ENCODE measurements around the gene MUSTN1. TPM values are rescaled to one million over a fixed set of nuclear protein-coding genes. Genes with fewer than 3 reads are reported as not detected.

The MUSTN1 gene
- total and polyA plus RNA-seq, 3 donors from 2014 or later, result 3.5 to 21.7 (median 3.6) TPM

DNA sequence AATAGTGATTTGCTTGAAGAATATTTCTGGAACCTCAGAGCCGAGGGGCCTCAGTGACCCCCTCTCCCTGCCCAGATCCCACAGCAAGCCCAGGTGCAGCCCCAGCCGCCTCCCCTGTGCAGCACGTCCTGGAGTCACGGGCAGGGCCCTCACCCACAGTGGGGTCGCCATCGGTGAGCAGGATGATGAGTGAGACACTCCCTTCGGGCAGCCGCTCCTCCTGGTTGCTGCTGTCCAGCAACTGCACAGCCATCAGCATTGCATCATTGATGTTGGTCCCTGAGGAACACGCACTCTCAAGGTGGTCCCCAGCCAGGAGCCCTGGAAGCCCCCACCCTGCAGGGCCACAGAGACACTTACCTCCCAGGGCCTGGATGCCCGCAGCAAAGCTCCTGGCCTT, 10.8 kb downstream of the MUSTN1 start:
- H3K27ac ChIP-seq, result no peak overlapping the region
- H3K9me3 ChIP-seq, result no peaks in the 10 kb centered on the region
- no peaks in the 10 kb centered on the region for H3K4me1 ChIP-seq
- H3K4me3 ChIP-seq, result no peak overlapping the region
- intact Hi-C loops (cut with DNase I; ENCODE audit: low total_unique reads), result no loop called here
- TF ChIP-seq, protein P1, sequence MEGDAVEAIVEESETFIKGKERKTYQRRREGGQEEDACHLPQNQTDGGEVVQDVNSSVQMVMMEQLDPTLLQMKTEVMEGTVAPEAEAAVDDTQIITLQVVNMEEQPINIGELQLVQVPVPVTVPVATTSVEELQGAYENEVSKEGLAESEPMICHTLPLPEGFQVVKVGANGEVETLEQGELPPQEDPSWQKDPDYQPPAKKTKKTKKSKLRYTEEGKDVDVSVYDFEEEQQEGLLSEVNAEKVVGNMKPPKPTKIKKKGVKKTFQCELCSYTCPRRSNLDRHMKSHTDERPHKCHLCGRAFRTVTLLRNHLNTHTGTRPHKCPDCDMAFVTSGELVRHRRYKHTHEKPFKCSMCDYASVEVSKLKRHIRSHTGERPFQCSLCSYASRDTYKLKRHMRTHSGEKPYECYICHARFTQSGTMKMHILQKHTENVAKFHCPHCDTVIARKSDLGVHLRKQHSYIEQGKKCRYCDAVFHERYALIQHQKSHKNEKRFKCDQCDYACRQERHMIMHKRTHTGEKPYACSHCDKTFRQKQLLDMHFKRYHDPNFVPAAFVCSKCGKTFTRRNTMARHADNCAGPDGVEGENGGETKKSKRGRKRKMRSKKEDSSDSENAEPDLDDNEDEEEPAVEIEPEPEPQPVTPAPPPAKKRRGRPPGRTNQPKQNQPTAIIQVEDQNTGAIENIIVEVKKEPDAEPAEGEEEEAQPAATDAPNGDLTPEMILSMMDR (IDR thresholded peaks at IDR 0.05), result no peak
- TF ChIP-seq POLR2A (IDR thresholded peaks at IDR 0.05), result no peak
- DNase-seq, result no peak
- H3K36me3 ChIP-seq (ENCODE audit: low read depth, missing control alignments), result no peaks in the 10 kb centered on the region
- WGBS, 2 donors, result 90 to 94% methylated on average over 6 to 9 of the region's 10 CpGs
- H3K27me3 ChIP-seq, result no peaks in the 10 kb centered on the region

DNA sequence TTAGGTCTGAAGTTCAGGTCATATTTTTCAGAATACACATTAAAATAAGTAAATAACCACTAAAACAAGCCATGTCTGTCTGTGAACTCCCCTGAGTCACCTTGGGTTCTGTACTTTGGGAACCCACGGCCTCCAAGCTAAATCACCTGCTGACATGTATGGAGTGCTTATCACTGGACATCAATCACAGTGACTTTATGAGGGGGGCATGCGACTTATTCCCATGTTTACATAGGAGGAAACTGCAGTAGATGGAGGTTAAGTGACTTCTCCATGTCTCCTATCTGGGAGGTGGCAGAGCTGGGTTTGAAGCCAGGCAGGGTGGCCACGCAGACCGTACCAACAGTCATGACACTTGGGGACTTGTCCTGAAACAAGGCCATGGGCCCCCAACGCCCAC, 12.5 kb downstream of the MUSTN1 start:
- no peaks in the 10 kb centered on the region for H3K9me3 ChIP-seq
- no peak overlapping the region for H3K4me3 ChIP-seq
- TF ChIP-seq, protein P1 (IDR thresholded peaks at IDR 0.05), result no peak
- no peak for TF ChIP-seq POLR2A (IDR thresholded peaks at IDR 0.05)
- H3K4me1 ChIP-seq, result no peaks in the 10 kb centered on the region
- no peaks in the 10 kb centered on the region for H3K27me3 ChIP-seq
- 94 to 95% methylated on average over 5 of the region's 5 CpGs for WGBS, 2 donors
- H3K36me3 ChIP-seq (ENCODE audit: low read depth, missing control alignments), result no peaks in the 10 kb centered on the region
- intact Hi-C loops (cut with DNase I; ENCODE audit: low total_unique reads), result no loop called here
- DNase-seq, result no peak
- no peak overlapping the region for H3K27ac ChIP-seq

DNA sequence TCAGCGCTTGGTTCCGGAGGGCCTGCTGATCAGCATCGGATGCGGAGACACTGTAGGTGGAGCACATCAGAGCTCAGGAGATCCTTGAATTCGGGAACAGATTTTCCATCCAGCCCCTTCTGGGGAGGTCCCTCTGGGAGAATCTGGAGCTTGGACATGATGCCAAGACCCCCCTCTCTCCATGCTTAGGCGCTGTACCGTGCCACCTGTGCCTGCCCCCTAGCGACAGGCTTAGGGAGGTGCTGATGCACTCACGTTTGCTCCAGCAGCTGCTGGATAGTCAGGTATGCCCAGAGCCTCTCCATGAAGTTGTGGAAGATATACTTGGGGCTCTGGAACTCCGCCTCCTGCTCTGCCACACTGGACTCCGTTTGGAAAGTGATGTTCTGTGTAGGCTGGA, 14.1 kb downstream of the MUSTN1 start:
- 68 to 72% methylated on average over 11 of the region's 11 CpGs for WGBS, 2 donors
- H3K27me3 ChIP-seq, result no peaks in the 10 kb centered on the region

DNA sequence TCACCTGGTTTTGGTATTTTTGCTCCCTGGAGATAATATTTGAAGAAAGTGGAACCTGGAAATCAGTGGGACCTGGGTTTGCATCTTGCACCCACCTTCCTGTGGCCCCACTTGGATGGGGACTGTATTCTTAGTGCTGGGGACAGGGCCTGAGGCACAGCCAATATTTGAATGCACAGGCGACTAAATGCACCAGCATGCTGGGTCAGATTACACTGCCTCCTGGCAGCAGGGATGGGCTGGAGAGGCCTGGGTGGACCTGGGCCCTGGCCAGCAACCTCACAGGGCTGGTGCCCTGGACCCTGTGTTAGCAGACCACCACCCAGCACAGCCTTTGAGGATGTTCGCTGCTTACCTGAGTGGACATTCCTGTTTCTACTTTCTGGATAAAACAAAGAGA, 14.9 kb downstream of the MUSTN1 start:
- no peak for DNase-seq
- H3K36me3 ChIP-seq (ENCODE audit: low read depth, missing control alignments), result no peaks in the 10 kb centered on the region
- no peaks in the 10 kb centered on the region for H3K9me3 ChIP-seq
- no peak for TF ChIP-seq POLR2A (IDR thresholded peaks at IDR 0.05)
- TF ChIP-seq, protein P1 (IDR thresholded peaks at IDR 0.05), result no peak
- 94 to 100% methylated on average over 1 to 2 of the region's 2 CpGs for WGBS, 2 donors
- H3K27ac ChIP-seq, result no peak overlapping the region
- H3K4me1 ChIP-seq, result no peaks in the 10 kb centered on the region
- intact Hi-C loops (cut with DNase I; ENCODE audit: low total_unique reads), result no loop called here
- H3K4me3 ChIP-seq, result no peak overlapping the region
- no peaks in the 10 kb centered on the region for H3K27me3 ChIP-seq

More for the DNA sequence above, 14.1 kb downstream of the MUSTN1 start:
- intact Hi-C loops (cut with DNase I; ENCODE audit: low total_unique reads), result no loop called here
- Histone ChIP-seq H3K4me3 (no peak overlapping the region), H3K27ac (no peak overlapping the region), H3K36me3 (ENCODE audit: low read depth, missing control alignments) (no peaks in the 10 kb centered on the region), H3K4me1 (no peaks in the 10 kb centered on the region), H3K9me3 (no peaks in the 10 kb centered on the region)
- no peak for TF ChIP-seq POLR2A (IDR thresholded peaks at IDR 0.05)
- TF ChIP-seq, protein P1 (IDR thresholded peaks at IDR 0.05), result peak in 1 of 3 experiments; percentile 36
- DNase-seq, result peak; percentile 40

DNA sequence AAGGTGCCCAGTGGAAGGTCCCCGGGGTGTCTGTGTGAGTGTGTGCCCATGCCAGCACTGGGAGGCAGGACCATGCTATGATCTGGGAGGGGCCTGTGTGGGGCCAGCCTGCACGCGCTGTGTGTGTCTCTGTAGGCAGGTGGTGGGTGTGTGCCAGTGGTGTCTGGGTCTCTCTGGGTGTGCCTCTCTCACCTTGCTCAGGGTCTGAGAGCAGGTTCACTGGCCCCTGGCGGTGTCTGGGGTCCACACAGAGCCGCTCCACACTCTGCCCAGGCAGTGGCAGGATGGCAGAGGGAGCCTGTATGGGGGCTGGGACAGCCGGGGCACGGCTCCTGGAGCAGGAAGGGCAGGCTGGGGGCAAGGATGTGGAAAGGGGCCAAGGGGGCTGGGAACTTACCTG, 17.0 kb downstream of the MUSTN1 start:
- intact Hi-C loops (cut with DNase I; ENCODE audit: low total_unique reads), result no loop called here

More for the DNA sequence above, 17.0 kb downstream of the MUSTN1 start:
- 95 to 97% methylated on average over 4 to 7 of the region's 7 CpGs for WGBS, 2 donors
- no peaks in the 10 kb centered on the region for H3K4me1 ChIP-seq
- no peak for DNase-seq
- no peak overlapping the region for H3K4me3 ChIP-seq
- H3K9me3 ChIP-seq, result no peaks in the 10 kb centered on the region
- no peaks in the 10 kb centered on the region for H3K36me3 ChIP-seq (ENCODE audit: low read depth, missing control alignments)
- TF ChIP-seq, protein P1 (IDR thresholded peaks at IDR 0.05), result no peak
- no peak for TF ChIP-seq POLR2A (IDR thresholded peaks at IDR 0.05)
- no peak overlapping the region for H3K27ac ChIP-seq
- no peaks in the 10 kb centered on the region for H3K27me3 ChIP-seq

Measured in testis (tissue), 3 donors.